Measurements from ENCODE around the gene IGSF23. TPM values are rescaled to one million over a fixed set of nuclear protein-coding genes. Genes with fewer than 3 reads are reported as not detected.

IGSF23 gene
- total and polyA plus RNA-seq, 2 of the 13 experiments (the other 11 are each of a cell fraction or from before 2014, with no cell fraction given) = 2.3 to 8.8 TPM

DNA sequence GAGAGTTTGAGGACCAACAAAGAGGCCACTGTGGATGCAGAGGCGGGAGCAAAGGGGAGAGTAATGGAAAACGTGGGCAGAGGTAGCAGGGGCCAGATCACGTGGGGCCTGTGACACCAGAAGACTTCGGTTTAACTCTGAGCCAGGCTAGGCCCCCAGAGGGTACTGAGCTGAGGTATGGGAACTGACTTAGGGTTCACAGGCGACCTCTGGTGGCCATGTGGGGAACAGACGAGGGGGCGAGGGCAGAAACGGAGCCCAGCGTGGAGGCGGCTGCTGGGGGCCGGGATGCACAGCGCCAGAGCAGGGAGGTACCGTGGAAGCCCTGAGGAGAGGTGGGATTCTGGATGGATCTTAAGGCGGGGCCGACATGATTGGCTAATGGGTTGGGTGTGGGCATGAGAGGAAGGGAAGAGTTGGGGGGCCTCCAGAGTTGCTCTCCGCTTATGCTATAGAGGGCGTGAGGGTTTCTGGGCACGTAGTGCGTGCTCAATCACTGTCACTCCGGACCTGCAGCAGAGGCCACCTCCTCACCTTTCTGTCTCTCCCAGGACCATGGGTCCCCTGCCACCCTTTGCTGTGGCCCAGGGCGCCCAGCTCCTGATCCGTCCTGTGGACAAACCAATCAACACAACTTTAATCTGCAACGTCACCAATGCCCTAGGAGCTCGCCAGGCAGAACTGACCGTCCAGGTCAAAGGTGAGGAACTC, 44.0 kb downstream of the IGSF23 start (continued):
- TF ChIP-seq ZNF253 (CRISPR knock-in tag; IDR thresholded peaks at IDR 0.05; ENCODE audit: borderline replicate concordance) (no peak), DMAP1 (CRISPR knock-in tag; IDR thresholded peaks at IDR 0.05) (no peak), ASH2L (IDR thresholded peaks at IDR 0.05; ENCODE audit: insufficient read length, low read depth, low read length) (no peak), HNRNPL (IDR thresholded peaks at IDR 0.05; ENCODE audit: low read depth, low read length) (peak; percentile 58; the same call in 1 of the 2 replicates), MIXL1 (CRISPR knock-in tag; IDR thresholded peaks at IDR 0.05) (no peak), ZNF207 (IDR thresholded peaks at IDR 0.05; ENCODE audit: borderline replicate concordance) (no peak), ESRRA (CRISPR knock-in tag; IDR thresholded peaks at IDR 0.05; ENCODE audit: low read depth) (no peak), ZNF256 (CRISPR knock-in tag; conservative IDR thresholded peaks at IDR 0.05) (no peak), GMEB1 (CRISPR knock-in tag; IDR thresholded peaks at IDR 0.05; ENCODE audit: borderline replicate concordance) (no peak), NAIF1 (CRISPR knock-in tag; IDR thresholded peaks at IDR 0.05; ENCODE audit: borderline replicate concordance) (no peak), SETDB1 (CRISPR knock-in tag; IDR thresholded peaks at IDR 0.05; ENCODE audit: borderline replicate concordance) (no peak), CREM (IDR thresholded peaks at IDR 0.05) (no peak), CREM (CRISPR knock-in tag; IDR thresholded peaks at IDR 0.05) (no peak), NFKBIZ (CRISPR knock-in tag; IDR thresholded peaks at IDR 0.05) (no peak), ZNF446 (CRISPR knock-in tag; IDR thresholded peaks at IDR 0.05) (no peak), TOE1 (CRISPR knock-in tag; IDR thresholded peaks at IDR 0.05) (no peak), ZNF30 (CRISPR knock-in tag; IDR thresholded peaks at IDR 0.05) (no peak), POGZ (CRISPR knock-in tag; IDR thresholded peaks at IDR 0.05) (no peak), JUNB (CRISPR knock-in tag; IDR thresholded peaks at IDR 0.05; ENCODE audit: borderline replicate concordance) (no peak), MIER2 (CRISPR knock-in tag; IDR thresholded peaks at IDR 0.05) (no peak), TBL1XR1 (IDR thresholded peaks at IDR 0.05; ENCODE audit: borderline replicate concordance, low read length, partially characterized antibody) (no peak), SNAPC2 (CRISPR knock-in tag; IDR thresholded peaks at IDR 0.05) (no peak), SPEN (CRISPR knock-in tag; IDR thresholded peaks at IDR 0.05; ENCODE audit: low read depth) (peak; percentile 50; the same call in 1 of the 2 replicates), SALL1 (CRISPR knock-in tag; IDR thresholded peaks at IDR 0.05) (peak; percentile 56)
- TF ChIP-seq, protein P1, sequence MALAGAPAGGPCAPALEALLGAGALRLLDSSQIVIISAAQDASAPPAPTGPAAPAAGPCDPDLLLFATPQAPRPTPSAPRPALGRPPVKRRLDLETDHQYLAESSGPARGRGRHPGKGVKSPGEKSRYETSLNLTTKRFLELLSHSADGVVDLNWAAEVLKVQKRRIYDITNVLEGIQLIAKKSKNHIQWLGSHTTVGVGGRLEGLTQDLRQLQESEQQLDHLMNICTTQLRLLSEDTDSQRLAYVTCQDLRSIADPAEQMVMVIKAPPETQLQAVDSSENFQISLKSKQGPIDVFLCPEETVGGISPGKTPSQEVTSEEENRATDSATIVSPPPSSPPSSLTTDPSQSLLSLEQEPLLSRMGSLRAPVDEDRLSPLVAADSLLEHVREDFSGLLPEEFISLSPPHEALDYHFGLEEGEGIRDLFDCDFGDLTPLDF (CRISPR knock-in tag; IDR thresholded peaks at IDR 0.05) = no peak
- TF ChIP-seq, protein P2, sequence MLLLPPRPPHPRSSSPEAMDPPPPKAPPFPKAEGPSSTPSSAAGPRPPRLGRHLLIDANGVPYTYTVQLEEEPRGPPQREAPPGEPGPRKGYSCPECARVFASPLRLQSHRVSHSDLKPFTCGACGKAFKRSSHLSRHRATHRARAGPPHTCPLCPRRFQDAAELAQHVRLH (CRISPR knock-in tag; IDR thresholded peaks at IDR 0.05; ENCODE audit: borderline replicate concordance, low read depth) = peak; percentile 43; the same call in 1 of the 2 replicates
